ENCODE data around the gene SLC1A5.
"Not testable (repeated sequence)": the region's sequence is repeated elsewhere in the genome, so short reads cannot be mapped to it uniquely, and the experiment has no call there.

The SLC1A5 gene

DNA sequence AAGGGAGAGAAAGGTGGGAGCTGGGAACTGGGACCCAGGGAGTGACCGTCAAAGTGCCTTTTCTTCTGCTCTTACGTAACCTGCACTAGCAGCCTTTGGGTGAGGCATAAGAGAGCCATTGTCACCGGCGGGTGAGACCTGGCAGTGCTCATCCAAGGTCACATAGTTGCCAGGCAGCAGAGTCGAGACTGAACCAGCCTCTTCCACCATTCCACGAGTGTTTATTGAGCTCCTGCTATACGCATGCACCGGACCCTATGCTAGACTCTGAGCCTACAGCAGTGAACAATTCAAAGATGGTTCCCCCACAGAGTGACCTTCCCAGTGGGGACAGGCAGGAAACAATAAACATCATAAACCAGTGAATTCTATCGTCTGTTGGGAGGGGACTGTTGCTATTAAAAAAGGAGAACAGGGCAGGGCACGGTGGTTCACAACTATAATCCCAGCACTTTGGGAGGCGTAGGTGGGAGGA, 23.5 kb downstream of the SLC1A5 start:
- Mint-ChIP-seq H3K4me3 (no peak overlapping the region), H3K27me3 (no peaks in the 10 kb centered on the region), H3K4me1 (ENCODE audit: low read depth) (no peaks in the 10 kb centered on the region), H3K9me3 (no peaks in the 10 kb centered on the region), H3K36me3 (ENCODE audit: low read depth) (no peaks in the 10 kb centered on the region), H3K27ac (no peak overlapping the region)

DNA sequence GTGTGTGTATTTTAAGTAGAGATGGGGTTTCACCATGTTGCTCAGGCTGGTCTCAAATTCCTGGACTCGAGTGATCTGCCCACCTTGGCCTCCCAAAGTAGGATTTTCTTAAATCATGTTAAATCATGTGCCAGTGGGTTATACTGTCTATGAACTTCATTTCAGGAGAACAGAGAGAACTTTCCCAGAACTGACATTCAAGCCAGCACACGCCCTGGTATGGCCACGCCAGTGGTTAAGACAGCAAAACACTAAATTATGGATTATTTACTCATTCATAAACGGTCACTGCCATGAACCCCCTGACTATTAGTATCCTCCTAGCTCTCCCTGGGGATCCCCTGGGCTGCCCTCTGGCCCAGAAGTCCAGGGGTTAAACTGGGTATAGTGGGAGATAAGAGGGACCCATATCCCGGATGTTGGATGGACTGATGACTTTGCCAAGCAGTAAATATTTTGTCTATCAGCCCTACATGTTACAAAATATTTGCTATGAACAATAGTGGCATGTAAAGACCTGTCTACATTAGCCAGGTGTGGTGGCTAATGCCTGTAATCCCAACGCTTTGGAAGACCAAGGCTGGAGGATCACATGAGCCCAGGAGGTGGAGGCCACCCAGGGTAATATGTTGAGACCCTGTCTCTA, 26.0 kb downstream of the SLC1A5 start:
- no peaks in the 10 kb centered on the region for H3K36me3 Mint-ChIP-seq (ENCODE audit: low read depth)
- no peak overlapping the region for H3K27ac Mint-ChIP-seq
- no peaks in the 10 kb centered on the region for H3K4me1 Mint-ChIP-seq (ENCODE audit: low read depth)
- H3K4me3 Mint-ChIP-seq = no peak overlapping the region
- no peaks in the 10 kb centered on the region for H3K27me3 Mint-ChIP-seq
- no peaks in the 10 kb centered on the region for H3K9me3 Mint-ChIP-seq

DNA sequence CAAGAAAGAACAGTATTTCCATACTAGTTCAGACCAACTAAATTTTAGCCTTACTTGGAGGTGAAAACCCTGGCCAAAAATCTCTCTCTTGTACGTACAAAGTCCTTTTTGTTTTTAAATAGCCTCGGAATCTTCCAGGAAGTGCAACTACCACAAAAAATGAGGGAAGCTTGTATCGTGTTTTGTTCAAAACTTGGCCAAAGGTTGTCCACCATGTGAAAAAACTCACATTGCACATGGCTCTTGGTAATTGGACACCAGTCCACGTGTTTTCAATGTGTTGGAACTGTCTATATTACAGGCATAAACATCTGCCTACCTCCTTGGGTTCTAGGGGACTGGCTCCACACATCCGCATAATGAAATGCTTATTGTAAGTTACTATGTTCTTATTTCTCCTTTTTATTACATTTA, 27.0 kb downstream of the SLC1A5 start:
- H3K27ac Mint-ChIP-seq = no peak overlapping the region
- H3K4me3 Mint-ChIP-seq = no peak overlapping the region
- no peaks in the 10 kb centered on the region for H3K9me3 Mint-ChIP-seq
- no peaks in the 10 kb centered on the region for H3K36me3 Mint-ChIP-seq (ENCODE audit: low read depth)
- H3K4me1 Mint-ChIP-seq (ENCODE audit: low read depth) = peaks cover 4% of the 10 kb centered on the region
- H3K27me3 Mint-ChIP-seq = no peaks in the 10 kb centered on the region

DNA sequence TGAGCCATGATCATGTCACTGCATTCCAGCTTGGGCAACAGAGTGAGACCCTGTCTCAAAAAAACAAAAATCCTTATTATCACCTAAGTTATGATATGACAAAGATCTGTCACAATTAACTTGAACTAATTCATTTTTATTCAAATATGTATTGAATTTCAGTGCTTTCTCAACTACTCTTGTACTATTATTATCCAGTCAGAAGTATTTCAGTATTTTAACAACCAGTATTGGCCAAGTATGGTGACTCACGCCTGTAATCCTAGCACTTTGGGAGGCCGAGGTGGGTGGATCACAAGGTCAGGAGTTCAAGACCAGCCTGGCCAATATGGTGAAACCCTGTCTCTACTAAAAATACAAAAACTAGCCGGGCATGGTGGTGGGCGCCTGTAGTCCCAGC, 27.5 kb downstream of the SLC1A5 start:
- H3K36me3 Mint-ChIP-seq (ENCODE audit: low read depth); H3K9me3 Mint-ChIP-seq; H3K27me3 Mint-ChIP-seq; H3K4me1 Mint-ChIP-seq (ENCODE audit: low read depth); H3K4me3 Mint-ChIP-seq; H3K27ac Mint-ChIP-seq: not testable (repeated sequence)

DNA sequence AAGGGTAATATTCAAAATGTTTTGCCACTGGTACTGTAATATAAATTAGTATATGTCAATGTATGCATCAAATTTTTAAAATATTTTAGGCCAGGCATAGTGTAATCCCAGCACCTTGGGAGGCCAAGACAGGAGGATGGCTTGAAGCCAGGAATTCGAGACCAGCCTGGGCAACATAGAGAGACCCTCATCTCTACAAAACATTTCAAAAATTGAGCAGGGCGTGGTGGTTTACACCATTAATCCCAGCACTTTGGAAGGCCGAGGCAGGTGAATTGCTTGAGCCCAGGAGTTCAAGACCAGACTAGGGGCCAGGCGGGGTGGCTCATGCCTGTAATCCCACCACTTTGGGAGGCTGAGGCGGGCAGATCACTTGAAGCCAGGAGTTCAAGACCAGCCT, 28.0 kb downstream of the SLC1A5 start:
- no peak overlapping the region for H3K4me3 Mint-ChIP-seq
- no peaks in the 10 kb centered on the region for H3K27me3 Mint-ChIP-seq
- H3K36me3 Mint-ChIP-seq (ENCODE audit: low read depth) = no peaks in the 10 kb centered on the region
- no peaks in the 10 kb centered on the region for H3K9me3 Mint-ChIP-seq
- H3K27ac Mint-ChIP-seq = no peak overlapping the region
- H3K4me1 Mint-ChIP-seq (ENCODE audit: low read depth) = peaks cover 4% of the 10 kb centered on the region

DNA sequence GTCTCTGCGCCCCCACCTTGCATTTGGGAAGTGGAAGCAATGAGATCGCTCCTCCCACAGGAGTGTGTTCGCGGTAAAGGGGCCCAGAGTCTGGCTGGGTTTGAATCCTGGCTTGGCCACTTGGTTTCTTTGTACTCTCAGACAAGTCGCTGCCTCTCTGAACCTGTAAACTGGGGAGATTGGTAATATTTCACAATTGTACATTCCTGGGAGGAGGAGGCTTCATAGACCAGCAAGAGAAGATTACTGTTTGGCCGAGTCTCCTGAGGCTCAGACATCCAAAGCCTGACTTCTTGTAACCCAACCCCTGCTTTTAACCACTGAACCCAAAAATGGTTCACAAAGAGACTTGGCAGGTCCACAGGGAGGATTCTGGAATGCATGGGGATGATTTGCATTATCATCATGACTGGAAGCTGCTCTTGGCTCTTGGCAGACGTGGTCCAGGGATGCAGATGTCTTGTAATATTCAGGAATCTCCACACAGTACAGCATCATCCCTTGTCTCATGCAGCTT, 28.5 kb downstream of the SLC1A5 start:
- Mint-ChIP-seq H3K27ac (no peak overlapping the region), H3K9me3 (no peaks in the 10 kb centered on the region), H3K36me3 (ENCODE audit: low read depth) (no peaks in the 10 kb centered on the region), H3K4me3 (no peak overlapping the region), H3K27me3 (no peaks in the 10 kb centered on the region), H3K4me1 (ENCODE audit: low read depth) (peaks cover 4% of the 10 kb centered on the region)

DNA sequence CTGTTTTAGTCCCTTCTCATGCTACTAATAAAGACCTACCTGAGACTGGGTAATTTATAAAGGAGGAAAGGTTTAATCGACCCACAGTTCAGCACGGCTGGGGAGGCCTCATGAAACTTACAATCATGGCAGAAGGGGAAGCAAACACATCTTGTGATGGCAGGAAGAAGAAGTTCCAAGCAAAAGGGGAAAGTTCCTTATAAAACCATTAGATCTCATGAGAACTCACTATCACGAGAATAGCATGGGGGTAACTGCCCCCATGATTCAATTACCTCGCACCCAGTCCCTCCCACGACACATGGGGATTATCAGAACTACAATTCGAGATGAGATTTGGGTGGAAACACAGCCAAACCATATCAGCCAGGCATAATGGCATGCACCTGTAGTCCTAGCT, 29.2 kb downstream of the SLC1A5 start:
- Mint-ChIP-seq H3K27me3 (no peaks in the 10 kb centered on the region), H3K27ac (no peak overlapping the region), H3K4me1 (ENCODE audit: low read depth) (peaks cover 4% of the 10 kb centered on the region), H3K36me3 (ENCODE audit: low read depth) (no peaks in the 10 kb centered on the region), H3K4me3 (no peak overlapping the region), H3K9me3 (no peaks in the 10 kb centered on the region)

DNA sequence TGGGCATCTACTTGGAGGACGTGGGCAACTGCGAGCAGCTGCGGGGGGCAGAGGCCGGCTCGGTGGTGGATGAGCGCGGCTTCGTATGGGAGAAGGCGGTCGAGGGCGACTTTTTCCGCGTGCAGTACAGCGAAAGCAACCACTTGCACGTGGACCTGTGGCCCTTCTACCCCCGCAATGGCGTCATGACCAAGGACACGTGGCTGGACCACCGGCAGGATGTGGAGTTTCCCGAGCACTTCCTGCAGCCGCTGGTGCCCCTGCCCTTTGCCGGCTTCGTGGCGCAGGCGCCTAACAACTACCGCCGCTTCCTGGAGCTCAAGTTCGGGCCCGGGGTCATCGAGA, 31.9 kb downstream of the SLC1A5 start:
- H3K9me3 Mint-ChIP-seq = no peaks in the 10 kb centered on the region
- no peak overlapping the region for H3K4me3 Mint-ChIP-seq
- H3K27ac Mint-ChIP-seq = no peak overlapping the region
- no peaks in the 10 kb centered on the region for H3K27me3 Mint-ChIP-seq
- peaks cover 4% of the 10 kb centered on the region for H3K4me1 Mint-ChIP-seq (ENCODE audit: low read depth)
- H3K36me3 Mint-ChIP-seq (ENCODE audit: low read depth) = no peaks in the 10 kb centered on the region

DNA sequence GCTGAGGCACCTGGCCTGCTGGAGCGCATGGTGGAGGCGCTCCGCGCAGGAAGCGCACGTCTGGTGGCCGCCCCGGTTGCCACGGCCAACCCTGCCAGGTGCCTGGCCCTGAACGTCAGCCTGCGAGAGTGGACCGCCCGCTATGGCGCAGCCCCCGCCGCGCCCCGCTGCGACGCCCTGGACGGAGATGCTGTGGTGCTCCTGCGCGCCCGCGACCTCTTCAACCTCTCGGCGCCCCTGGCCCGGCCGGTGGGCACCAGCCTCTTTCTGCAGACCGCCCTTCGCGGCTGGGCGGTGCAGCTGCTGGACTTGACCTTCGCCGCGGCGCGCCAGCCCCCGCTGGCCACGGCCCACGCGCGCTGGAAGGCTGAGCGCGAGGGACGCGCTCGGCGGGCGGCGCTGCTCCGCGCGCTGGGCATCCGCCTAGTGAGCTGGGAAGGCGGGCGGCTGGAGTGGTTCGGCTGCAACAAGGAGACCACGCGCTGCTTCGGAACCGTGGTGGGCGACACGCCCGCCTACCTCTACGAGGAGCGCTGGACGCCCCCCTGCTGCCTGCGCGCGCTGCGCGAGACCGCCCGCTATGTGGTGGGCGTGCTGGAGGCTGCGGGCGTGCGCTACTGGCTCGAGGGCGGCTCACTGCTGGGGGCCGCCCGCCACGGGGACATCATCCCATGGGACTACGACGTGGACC, 32.4 kb downstream of the SLC1A5 start:
- no peak overlapping the region for H3K4me3 Mint-ChIP-seq
- peaks cover 4% of the 10 kb centered on the region for H3K4me1 Mint-ChIP-seq (ENCODE audit: low read depth)
- H3K27me3 Mint-ChIP-seq = no peaks in the 10 kb centered on the region
- no peaks in the 10 kb centered on the region for H3K9me3 Mint-ChIP-seq
- no peaks in the 10 kb centered on the region for H3K36me3 Mint-ChIP-seq (ENCODE audit: low read depth)
- H3K27ac Mint-ChIP-seq = no peak overlapping the region

DNA sequence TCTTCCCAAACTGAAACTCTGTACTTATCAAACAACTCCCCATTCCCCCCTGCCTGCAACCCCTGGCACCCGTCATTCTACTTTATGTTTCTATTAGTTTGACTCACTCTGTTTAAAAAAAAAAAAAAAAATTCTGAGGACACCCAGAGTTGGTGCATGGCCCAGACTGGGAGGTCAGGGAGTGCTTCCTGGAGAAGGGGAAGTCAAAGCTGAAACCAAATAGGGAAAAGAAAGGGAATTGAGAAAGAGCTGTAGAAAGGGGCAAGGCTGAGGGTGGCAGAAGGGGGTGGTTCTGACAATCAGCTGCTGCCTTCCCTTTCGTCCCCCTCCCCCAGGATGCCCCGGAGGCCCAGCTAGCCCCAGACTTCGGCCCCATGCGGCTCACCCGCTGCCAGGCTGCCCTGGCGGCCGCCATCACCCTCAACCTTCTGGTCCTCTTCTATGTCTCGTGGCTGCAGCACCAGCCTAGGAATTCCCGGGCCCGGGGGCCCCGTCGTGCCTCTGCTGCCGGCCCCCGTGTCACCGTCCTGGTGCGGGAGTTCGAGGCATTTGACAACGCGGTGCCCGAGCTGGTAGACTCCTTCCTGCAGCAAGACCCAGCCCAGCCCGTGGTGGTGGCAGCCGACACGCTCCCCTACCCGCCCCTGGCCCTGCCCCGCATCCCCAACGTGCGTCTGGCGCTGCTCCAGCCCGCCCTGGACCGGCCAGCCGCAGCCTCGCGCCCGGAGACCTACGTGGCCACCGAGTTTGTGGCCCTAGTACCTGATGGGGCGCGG, 33.1 kb downstream of the SLC1A5 start:
- no peak overlapping the region for H3K4me3 Mint-ChIP-seq
- no peaks in the 10 kb centered on the region for H3K27me3 Mint-ChIP-seq
- peaks cover 4% of the 10 kb centered on the region for H3K4me1 Mint-ChIP-seq (ENCODE audit: low read depth)
- H3K9me3 Mint-ChIP-seq = no peaks in the 10 kb centered on the region
- H3K36me3 Mint-ChIP-seq (ENCODE audit: low read depth) = peaks cover 4% of the 10 kb centered on the region
- no peak overlapping the region for H3K27ac Mint-ChIP-seq

DNA sequence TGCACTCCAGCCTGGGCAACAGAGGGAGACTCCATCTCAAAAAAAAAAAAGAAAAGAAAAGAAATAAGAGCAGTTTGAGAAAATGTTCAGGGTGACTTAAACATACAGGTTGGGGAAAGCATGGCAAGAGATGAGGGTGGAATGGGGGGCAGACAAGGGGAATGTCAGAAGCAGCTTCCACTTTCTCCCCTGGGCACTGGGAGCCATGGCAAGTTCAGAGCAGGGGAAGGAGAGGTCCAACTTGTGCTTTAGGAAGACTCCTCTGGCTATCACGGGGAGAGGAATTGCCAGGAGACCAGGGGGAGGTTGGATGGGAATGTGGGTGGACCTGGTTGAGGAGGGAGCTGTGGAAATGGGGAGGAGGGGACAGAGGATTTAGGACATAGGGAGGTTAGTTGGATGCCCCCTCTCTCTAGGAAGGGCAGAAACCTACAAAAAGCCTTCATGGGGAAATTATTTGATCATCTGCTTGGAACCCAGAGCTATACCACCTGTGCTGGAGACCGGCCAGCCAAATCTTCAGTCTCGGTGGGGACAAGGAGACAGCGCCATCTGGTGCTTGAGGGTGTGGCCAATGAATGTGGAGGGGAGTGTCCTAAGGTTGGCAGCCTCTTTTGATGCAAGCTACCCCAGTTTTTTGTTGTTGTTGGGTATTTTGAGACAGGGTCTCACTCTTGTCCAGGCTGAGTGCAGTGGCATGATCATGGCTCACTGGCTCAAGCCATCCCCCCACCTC, 34.8 kb downstream of the SLC1A5 start:
- no peak overlapping the region for H3K4me3 Mint-ChIP-seq
- H3K4me1 Mint-ChIP-seq (ENCODE audit: low read depth) = peaks cover 4% of the 10 kb centered on the region
- H3K27me3 Mint-ChIP-seq = no peaks in the 10 kb centered on the region
- no peak overlapping the region for H3K27ac Mint-ChIP-seq
- no peaks in the 10 kb centered on the region for H3K9me3 Mint-ChIP-seq
- H3K36me3 Mint-ChIP-seq (ENCODE audit: low read depth) = peaks cover 4% of the 10 kb centered on the region

DNA sequence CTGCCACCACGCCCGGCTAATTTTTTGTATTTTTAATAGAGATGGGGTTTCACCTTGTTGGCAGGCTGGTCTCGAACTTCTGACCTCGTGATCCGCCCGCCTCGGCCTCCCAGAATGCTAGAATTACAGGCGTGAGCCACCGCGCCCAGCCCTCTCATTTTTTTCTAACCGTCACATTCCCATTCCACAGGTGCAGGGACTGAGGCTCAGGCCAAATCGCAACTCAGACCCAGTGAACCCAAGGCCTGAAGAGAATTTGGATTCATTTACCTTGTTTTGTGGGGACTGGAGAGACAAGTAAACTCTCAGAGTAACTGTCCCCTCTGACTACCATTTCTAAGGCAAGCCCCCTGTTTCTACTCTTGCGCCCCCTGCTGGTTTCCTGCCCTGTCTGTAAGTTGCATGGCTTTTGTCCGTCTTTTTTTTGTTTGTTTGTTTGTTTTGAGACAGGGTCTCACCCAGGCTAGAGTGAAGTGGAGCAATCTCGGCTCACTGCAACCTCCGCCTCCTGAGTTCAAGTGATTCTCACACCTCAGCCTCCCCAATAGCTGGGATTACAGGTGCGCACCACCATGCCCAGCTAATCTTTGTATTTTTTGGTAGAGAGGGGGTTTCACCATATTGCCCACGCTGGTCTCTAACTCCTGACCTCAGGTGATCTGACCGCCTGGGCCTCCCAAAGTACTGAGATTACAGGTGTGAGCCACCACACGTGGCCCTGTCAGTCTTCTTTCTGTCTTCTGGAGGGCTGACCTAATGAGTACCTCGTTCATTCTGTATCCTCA, 39.9 kb downstream of the SLC1A5 start:
- Mint-ChIP-seq H3K27ac (peak overlapping the region; percentile 31), H3K4me1 (ENCODE audit: low read depth) (peaks cover 30% of the 10 kb centered on the region), H3K4me3 (peak overlapping the region; percentile 9), H3K27me3 (no peaks in the 10 kb centered on the region), H3K9me3 (no peaks in the 10 kb centered on the region), H3K36me3 (ENCODE audit: low read depth) (peaks cover 12% of the 10 kb centered on the region)

DNA sequence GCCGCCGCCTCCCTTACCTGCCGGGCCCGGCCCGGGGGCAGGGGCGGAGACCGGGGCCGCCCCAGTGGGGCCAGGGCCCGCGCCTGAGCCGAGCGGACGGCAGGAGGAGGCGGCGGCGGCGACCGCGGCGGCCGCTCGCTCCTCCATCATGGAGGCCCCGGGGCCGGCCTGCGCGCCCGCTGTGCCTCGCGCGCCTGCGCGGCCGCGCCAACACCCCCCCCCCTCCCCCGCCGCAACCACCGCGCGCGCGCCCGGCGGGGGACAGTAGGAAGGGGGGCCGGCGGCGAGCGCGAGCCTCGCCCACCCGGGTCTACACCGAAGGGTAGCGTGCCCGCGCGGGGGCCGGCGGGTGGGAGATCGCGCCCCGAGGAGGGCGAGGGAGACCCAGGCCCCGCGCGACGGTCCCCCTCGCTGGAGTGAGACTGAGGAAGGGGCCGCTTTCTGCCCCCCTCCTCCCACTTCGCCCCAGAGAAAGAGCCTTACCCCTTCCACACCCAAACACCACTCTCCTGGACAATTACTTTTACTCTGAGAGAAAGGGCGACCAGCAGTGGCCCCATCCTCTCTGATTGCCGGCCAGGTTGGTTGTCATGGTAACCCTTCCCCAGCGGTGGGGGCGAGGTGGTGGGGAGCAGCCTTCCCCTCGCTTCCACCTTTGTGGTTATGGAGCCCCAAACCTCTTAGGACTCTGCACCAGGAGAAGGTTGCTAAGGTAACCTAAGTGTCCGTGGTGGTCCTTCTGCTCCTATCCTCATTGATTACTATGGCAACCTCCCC, 41.9 kb downstream of the SLC1A5 start, which contains the start of gene STRN4:
STRN4 (minus strand) TSS at position 170 of the 777 bp plus-strand sequence; CDS start at position 150, 20 bp downstream.
- Mint-ChIP-seq H3K36me3 (ENCODE audit: low read depth) (peaks cover 19% of the 10 kb centered on the region), H3K27me3 (no peaks in the 10 kb centered on the region), H3K4me3 (peak within 1 kb of the TSS; percentile 94), H3K9me3 (no peaks in the 10 kb centered on the region), H3K27ac (peak within 1 kb of the TSS; percentile 93), H3K4me1 (ENCODE audit: low read depth) (peaks cover 50% of the 10 kb centered on the region)
